LHCN-M2 (cell line): ENCODE data around the gene PLCD3. TPM values are rescaled to one million over a fixed set of nuclear protein-coding genes. Genes with fewer than 3 reads are reported as not detected.
"Not testable (repeated sequence)": the region's sequence is repeated elsewhere in the genome, so short reads cannot be mapped to it uniquely, and the experiment has no call there.

Experiments
- DNase-seq: peaks from one replicate; pipeline ENCODE4 v3.0.0-alpha.2; 2012; ENCODE audit warnings: low read depth
- total RNA-seq: library from RNA; depleted of rRNA; stranded (reverse); fragments of >200 nt; gene quantifications from 2 replicates; pipeline ENCODE4 v1.2.3, GENCODE V29; 2014

The PLCD3 gene
- total RNA-seq, 1 experiment from 2014 or later, result 146 TPM

DNA sequence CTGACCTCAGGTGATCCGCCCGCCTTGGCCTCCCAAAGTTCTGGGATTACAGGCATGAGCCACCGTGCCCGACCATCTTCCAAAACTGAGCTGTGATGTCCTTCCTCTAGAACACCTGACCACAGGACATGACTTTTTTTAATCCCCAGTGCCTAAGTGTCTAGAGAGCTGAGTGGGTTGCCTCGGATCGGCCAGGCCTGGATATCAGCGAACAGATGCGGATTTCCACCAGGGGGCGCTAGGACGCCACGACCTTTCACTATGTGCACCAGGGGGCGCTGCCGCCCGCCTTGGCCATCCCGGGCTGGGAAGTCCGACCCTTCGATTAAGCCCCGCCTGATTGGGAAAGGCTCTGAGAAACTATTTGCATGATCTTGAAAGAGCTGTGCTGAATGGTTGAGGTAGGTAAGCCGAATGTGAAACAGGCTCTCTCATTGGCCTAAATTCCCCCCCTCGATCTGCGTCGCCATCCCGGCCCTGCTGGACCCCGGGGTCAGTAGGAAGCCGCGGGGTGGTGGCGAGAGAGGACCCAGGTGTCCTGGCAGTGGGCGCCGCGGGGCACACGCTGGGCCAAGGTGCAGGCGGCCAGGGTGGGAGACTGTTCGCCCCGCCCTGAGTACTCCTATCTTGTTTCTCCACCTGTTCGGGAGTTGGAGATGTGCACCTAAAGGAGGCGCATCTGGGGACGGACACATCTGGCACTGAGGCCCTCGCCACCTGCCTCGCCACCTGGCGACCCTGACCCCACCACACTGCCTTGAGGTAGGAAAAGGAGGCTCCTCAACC, 3.1 kb upstream of the PLCD3 start, which contains the start of gene ACBD4:
Gene ACBD4, plus strand, starts transcription at position 496 of the 786 bp plus-strand sequence. CDS start 458 bp downstream, outside the sequence.
- DNase-seq, result peak; percentile 97

DNA sequence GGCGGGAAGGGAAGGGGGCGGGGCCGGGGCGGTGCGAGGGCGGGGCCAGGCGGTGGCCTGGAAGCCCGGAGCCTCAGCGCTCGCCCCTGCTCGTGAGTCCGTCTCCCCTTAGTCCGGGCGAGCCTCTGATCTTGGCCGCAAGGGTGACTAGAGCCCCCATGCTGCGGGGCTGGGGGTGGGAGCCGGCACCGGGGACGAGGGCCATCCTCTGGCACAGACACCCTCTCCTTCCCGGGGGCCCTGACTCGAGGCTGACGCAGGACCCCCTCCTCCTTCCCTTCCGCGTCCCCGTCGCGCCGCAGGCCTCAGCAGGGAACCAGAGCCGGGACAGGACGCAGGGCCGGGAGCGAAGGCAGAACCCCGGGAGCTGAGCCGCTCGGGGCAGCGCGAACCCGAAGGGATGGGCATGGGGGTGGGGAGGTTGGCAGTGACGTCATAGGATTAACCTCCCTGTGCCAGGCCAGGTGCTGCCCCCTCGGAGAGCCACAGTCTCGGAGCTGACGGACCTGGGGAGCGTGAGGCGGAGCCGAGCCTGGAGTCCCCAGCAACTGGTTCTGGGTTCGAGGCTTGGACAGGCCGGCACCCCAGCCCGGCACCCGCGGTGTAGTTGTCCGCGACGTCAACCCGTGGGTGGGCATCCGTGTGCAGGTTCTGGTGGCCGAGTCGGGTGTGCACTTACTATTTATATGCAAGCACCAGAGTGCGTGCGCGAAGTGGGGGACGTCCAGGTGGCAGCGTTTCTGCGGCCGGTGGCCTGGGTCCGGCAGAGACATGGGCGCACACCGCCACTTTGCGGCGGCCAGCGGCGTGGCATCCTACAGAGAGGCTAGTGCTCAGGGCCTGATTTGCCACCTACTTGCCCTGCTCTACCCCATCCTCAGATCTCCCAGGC, 503 bp upstream of the PLCD3 start:
- peak; percentile 71 for DNase-seq

DNA sequence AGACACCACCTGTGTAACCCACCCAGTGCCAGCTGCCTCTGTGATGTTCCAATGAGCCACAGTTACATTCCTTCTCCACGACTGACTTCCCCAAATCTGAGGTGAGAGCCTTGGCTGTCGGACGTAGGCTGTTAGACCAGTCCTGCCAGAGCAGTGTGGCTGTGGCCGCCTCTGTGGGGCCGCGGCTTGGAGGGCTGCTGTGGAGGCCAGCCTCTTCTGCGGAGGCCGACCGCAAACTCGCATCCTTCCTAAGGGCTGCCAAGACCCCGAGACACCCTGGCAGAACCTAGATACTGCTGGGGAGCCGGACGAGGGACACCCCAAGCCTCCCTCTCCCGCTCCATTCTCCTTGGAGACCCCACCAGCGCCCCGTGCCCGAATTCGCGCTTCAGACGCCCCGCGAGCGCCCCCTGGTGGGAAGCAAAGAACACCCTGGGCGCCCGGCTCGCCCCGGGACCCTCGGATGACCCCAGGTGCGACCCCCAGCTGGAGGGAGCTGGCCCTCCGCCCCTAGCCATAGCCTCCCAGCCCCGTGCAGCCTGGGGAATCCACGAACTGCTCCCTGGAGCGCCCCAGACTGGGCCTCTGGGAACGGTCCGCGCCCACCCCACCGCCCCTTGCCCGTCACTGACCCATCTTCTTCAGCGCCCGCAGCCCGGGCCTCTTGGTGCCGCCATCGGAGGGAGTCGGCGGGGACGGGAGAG, 547 bp downstream of the PLCD3 start:
- peak; percentile 31 for DNase-seq

DNA sequence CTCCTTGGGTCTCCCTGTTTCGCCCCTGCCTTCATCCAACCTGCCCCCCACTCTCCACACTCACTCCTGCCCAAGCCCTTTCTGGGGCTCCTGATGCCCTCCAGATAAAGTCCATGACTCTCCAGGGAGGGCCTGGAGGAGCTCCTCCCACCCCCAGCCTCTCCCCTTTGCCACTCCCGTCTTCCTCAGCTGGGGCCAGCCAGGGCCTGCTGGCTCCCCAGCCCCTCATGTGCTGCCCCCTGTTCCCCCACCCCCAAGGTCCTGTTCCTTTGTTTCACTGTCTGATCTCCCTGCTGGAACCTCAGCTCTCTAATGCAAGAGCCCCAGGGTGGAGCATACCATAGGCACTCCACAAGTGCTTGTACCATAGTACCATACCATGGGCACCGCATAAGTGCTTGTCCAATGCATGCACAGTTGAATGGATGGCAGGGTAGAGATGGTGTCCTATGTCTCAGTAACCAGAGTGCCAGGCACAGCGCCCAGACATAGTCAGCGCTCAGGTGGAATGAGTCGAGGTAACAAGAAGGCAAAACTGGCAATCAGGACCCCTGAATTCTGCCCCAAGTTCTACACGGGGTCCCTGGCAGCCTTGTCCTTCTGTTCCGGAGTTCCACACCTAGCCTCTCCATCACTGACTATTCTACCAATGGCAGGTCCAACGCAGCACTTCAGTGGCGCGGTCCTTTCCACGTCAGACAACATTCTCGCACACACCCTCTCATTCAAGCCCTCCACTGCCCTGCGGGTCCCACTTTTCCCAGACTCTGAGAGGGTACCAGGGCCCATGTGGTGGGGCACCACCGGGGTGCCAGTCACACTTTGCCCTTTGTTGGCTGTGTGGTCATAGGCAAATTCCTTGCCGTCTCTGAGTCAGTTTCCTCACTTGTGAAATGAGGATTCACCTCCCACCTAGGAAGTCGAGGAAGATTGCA, 1.4 kb downstream of the PLCD3 start:
- no peak for DNase-seq

DNA sequence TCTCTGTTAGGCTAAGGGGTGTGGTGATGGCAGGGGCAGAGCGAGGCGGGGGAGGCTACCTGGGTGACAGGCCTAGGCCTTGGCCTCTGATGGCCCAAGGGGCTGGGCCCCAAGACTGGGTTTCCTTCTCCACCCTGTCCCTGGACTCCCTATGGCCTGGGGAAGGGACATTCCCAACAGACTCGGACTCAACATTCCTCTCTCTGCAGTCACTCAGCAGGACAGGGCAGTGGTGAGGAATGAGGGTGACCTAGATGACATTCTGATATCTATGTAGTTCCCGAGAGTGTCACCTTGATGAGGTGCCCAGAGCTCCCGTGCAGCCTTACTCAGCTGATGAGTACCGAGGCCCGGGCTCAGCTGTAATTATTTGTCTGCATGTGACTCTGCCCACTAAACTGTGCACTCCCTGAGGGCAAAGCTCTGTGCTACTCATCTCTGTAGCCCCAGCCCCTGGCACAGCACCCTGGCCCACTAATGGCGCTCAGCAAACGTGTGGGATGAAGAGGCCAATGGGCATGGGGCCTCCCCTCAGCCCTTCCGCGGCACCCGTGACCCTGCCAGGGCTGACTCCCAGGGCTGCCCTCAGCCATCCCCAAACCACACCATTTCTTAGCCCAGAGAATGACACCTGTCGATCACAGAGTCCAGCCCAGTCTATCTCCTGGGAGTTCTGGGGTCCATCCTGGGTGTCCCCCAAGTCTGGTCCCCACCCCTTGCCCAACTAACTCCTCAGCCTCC, 2.2 kb downstream of the PLCD3 start:
- DNase-seq, result no peak

DNA sequence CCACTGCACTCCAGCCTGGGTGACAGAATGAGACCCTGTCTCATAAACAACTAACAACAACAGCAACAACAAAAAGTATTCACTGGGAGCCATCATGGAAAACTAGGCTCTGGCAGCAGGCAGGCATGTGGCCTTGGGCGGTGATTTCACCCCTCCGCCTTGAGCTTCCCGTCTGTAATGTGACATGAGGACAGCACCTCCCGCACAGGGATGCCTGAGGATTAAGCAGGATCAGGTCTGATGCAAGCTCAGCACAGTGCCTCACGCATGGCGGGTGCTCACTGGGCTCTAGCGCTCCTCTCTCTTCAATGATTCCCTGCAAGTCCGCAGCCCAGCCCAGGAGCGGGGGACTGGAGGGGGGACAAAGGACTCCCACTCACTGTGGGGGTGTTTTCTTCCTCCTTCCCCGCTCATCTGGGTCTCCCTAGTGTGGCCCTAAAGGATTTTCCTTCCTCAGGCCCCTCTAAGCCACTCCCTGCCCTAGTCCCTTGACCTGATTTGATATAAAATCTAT, 2.8 kb downstream of the PLCD3 start:
- no peak for DNase-seq

DNA sequence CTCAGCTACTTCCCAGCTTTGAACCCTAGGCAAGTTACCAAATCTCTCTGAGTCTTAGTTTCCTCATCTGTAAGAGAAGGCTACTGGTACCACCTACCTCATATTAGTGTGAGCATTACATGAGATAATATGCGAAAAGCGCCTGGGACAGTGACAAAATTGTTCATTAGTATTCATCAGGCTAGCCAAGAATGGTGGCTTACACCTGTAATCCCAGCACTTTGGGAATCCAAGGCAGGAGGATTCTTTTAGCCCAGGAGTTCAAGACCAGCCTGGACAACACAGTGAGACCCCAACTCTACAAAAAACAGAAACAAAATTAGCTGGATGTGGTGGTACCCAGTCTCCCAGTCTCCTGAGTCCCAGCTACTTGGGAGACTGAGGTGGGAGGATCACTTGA, 3.3 kb downstream of the PLCD3 start:
- DNase-seq, result no peak

DNA sequence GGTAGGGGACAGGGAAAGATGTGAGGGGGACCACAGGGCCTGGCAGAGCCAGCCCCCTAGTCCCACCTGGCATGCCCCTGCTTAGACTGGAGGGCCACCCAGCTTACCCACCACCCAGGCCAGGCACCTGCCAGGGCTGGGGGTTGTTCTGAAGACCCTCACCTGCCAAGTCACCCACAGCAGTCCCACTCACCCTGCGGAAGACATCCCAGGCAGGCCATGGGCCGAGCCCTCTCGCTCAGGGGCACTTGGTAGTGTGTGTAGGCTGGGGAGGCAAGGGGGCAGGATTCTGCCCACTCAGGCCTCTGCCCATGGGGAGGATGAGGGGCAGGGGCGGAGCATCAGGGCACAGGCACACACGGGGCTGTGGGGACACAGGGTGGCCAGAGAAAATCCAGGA, 4.0 kb downstream of the PLCD3 start:
- DNase-seq, result no peak

DNA sequence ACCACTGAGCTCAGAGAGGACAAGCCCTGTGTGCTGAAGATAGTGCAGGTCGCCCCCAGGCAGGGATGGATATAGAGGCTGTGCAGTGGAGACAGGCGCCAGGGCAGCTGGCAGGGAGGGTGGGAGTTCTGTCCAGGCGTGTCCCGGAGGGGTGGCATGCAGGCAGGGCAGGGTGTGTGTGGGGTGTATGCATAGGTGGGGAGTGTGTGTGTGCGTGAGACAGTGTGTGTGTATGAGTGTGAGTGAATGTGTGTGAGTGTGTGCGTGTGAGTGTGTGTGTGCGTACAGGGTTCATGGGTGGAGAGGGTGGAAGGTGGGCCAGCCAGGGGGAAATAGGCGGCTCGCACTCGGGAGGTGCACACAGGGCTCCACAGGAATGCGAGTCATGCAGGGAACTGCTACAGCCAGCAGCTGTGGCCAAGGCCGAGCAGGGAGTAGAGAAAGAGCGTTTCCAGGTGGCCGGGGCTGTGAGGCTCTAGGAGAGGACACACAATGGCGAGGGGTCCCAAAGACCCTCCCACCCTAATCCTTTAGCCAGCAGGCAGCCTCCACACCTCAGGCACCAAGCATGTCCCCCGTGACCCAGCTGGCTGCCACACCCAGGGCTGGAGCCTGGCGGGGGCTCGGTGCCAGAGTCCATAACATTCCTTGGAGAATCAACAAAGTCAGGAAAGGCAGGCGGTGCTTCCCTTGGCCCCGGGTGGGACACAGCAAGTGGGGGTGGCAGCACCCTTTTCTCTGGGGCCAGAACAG, 4.6 kb downstream of the PLCD3 start:
- peak; percentile 41 for DNase-seq

DNA sequence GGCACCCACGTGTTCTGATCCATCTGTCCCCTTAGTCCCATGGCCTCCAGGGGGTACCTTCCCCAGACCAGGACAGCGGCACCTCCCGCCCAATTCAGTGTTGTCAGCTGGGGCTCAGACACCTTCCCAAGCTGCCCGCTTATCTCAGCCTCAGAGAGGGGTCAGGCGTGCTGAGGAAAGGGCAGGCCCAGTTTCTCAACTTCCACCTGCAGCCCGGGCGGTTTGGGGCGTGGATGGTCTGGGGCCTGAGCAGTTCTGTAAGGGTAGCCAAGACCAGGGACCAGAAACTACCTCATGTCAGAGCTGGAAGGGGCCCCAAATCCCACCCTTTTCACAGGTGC, 5.1 kb downstream of the PLCD3 start:
- DNase-seq, result no peak

DNA sequence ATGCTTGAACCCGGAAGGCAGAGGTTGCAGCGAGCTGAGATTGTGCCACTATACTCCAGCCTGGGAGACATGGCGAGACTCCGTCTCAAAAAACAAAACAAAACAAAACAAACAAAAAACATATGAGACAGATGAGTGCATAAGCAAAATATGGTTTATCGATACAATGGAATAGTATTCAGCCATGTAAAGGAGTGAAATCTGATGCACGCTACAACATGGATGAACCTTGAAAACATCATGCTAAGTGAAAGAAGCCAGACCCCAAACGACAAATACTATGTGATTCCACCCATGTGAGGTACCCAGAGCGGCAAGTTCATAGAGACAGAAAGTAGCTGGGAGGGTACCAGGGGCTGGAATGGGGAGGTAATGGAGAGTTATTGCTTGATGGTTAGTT, 6.8 kb downstream of the PLCD3 start:
- no peak for DNase-seq

DNA sequence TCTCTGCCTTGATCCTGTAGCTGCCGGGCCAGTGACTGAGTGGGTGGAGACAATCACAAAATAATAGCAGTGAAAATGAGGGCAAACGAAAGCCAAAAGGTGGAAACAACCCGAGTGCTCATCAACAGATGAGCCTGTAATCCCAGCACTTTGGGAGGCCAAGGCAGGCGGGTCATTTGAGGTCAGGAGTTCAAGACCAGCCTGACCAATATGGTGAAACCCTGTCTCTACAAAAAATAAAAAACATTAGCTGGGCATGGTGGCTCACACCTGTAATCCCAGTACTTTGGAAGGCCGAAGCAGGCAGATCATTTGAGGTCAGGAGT, 7.6 kb downstream of the PLCD3 start:
- not testable (repeated sequence) for DNase-seq

DNA sequence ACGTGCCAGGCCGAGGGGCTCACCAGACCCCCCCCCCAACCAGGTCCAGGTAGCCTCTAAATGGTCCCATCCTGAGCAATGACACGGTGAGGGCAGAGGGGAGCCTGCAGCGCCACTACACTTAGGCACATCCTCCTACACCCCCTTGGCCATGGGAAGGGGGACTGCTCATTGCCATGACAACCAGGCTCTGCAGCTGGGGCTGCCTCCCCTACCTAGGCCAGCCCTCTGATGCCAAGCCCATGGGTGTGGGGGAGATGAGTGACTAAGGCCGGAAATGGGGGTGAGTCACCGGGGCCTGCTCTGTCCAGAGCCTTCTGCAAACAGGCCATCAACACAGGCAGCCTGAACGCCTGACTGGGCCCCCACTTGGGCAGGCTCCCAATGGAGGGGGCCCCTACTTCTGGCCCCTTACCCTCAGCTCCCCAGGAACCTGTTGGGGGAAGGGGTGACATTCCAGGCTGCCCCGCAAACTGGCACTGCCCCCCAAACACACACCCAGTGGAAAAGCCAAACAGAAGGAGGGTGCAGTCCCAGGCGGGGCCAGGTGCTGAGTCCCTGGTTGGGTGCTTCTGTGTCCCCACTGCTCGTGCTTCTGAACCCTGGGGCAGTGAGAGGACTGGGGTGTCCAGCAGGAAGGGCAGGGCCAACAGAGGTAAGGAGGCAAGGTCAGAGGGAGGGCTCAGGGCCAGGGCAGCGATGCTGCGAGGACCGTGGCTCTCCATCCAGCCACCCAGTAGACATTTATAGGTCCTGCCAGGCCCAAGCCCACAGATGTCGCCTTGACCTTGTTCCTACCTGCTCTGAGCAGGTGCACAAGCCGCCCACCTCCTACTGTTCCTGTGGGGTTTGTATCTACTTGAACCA, 8.2 kb downstream of the PLCD3 start:
- peak; percentile 90 for DNase-seq

DNA sequence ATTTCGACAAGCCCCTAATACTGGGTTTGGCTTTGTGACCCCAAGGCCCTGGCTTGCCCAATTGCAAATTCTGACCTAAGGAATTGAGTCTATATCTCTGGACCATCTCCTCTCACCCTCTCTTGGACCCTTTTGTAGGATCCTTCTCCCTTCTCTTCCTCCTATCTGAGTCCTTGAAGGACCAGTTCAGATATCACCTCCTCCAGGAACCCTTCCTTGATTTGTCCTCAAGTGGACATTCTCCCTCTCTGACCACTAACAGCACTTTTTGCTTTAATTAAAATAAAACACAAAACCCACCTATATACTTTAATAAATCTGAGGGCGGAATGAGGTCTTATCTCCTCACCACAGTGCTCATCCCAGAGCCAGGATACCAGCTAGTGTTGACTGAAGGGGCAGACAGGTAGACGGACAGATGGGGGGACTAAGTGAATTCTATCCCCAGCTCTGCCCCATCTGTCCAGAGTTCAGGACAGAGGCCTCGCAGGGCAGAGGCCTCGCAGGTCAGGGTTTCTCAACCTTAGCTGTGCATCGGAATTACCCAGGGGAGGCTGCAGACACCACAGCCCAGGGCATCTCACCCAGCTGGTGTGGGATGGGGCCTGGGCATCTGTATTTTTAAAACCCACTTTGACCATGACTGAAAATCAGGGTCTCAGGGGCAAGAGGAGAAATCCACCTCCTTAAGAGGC, 9.1 kb downstream of the PLCD3 start:
- DNase-seq, result no peak

DNA sequence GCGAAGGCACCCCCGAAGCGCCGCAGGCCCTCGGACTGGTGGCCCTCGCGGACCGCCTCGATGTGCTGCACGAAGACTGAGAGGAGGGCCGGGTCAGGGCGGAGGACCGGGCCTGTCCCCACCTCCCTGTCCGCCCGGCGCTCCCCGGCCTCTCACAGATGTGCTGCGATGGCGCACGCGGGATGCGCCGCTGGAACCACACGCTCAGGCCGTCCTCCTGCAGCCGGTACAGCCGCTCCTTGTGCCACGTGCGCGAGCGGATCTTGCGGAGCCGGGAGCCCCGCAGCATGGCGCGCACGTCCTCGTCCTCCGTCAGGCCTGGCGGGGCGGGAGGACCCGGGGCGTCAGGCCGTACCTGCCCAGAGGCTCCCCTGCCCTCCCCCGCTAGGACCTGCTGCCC, 11.3 kb downstream of the PLCD3 start:
- no peak for DNase-seq

DNA sequence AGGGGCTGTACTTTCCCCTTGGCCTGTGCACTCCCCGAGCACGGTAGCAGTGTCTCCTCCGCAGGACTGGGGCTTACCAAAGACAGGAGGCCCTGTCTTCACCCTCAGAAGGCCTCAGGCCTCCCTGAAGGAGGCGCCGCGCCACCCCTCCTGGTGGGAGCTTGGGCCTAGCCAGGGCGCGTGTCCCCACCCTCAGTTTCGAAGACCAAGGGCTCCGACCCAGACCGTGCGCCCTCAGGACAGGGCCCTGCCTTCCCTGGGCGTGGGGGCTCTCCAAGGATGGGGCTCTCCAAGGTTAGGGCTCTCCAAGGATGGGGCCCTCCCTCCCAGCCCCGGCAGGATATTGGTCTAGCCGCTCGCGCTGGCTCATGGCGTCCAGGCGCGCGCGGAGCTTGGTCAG, 11.8 kb downstream of the PLCD3 start:
- DNase-seq, result no peak

DNA sequence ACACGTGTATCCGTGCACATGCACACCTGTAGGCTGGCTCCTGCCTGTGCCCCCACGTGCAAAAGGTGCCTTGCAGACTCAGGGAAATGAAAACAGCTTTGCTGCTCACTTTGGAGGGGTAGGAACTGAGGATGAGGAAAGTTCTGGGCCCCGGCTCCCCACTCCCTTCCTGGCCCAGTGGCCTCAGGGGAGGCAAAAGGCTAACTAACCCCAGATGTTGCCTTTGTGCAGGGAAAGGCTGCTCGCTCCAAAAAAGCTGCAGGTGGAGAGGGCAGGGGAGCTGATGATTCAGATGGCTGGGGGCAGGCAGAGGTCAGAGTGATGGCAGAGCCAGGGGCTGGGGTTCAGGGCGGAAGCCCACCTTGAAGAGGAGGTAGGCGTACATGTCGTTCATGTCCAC, 12.4 kb downstream of the PLCD3 start:
- no peak for DNase-seq

DNA sequence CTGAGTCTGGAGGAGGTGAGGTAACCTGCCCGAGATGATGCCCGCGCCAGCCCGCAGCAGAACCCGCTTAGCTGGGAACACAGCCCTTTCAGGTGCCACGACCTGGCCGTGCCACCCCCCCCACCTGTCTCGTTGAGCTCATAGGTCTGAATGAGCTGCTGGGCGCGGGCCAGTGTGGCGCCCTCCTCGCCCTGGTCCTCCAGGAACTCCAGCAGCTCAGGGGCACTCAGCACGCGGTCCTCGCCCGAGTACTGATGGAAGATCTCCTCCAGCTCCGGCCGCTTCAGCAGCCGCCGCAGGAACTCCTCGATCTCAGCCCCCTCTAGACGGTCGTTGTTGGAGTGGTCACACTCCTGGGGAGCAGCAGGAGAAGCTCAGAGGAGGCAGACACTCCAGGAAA, 13.6 kb downstream of the PLCD3 start:
- no peak for DNase-seq
